GM10847 (cell line): ENCODE results near the gene TBPL2.

ENCODE experiments used
- POLR2A ChIP-seq: IDR thresholded peaks from 2 replicates; pipeline ENCODE4 v1.6.1; 2011; ENCODE audit not compliant: insufficient read length; ENCODE audit errors: extremely low read depth

The TBPL2 gene

DNA sequence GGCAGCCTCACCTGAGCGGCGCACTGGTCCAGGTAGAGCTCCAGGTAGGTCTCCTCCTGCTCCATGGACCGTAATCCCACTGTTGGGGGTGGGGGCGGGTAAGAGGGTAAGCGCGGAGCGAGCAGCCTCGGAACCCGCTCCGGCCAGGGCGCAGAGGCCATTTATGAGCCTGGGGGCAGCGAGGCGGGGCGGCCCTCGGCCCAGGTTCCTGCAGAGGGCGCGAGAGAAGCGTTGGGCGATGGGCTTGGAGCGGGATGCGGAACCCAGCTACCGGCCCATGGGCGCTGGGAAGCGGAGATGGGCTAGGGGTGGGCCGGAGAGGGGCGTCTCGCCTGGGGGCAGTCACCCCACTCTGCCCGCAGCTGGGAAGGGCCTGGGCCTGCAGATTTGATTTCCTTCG lies at the start of gene TBPL2:
TBPL2 (minus strand) TSS at position 232 of the 400 bp plus-strand sequence; CDS start at position 65, 167 bp downstream.
- no peak for TF ChIP-seq POLR2A

DNA sequence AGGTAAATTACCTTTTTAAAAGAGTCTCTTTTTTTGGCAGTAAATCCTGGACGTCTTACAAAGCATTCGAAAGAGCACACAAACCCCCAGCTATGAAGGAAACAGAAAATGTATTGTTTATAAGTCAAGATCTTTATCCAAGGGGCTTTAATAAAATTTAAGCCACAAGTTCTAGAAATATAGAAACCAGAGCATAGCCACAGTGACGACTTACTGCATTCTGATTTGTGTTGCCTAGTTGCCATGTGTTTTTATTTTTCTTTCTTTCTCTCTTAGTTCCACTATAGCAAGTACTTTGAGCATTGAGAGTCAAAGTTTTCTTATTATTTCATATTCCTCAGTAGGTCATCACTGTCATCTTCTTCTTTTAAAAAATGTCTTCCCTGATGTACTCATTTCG lies 47.8 kb upstream of the TBPL2 start:
- no peak for TF ChIP-seq POLR2A

DNA sequence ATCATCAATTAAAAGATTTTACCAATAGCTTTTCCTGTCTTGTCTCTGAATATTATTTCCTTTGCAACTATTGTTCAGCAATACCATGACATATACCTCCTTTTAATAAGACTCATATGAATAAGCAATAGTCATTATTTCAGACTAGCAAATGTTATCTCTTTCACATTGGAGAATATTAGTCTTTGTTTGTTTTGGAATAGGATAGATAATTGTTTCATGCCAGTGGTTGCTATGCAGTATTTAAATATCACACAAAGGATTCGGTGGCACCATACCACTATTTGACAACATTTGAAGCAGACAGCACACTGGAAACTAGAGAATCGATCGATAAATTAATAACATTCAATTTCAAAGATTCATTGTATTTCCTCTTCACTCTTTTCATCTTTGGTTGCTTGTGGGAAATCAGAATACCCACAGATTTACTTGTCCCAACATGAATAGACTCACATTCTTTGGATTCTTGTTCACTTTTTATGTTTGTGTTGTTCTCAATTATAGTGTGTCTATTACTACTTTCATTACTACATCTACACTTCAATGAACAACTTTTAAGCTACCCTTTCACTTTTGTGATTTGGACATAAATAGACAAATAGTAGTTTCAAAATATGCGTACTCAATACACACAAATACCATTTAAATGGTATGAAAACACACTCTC lies 42.7 kb upstream of the TBPL2 start:
- no peak for TF ChIP-seq POLR2A

DNA sequence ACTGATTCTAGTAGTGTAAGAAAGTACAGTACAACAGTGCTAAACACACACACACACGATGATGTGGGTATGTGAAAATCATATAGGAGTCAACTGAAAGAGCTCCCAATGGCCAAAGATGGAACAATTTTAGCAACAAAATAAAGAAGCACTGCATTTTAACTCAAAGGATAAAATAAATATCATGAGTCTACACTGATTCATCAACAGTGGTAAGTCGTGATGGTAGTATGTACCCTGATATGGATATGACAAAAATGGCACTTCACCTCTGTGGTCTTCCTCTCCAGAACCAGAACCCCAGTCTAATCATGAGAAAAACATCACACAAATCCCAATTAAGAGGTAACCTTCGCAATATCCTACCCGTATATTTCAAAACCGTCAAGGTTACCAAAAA lies 41.4 kb upstream of the TBPL2 start:
- TF ChIP-seq POLR2A, result no peak

DNA sequence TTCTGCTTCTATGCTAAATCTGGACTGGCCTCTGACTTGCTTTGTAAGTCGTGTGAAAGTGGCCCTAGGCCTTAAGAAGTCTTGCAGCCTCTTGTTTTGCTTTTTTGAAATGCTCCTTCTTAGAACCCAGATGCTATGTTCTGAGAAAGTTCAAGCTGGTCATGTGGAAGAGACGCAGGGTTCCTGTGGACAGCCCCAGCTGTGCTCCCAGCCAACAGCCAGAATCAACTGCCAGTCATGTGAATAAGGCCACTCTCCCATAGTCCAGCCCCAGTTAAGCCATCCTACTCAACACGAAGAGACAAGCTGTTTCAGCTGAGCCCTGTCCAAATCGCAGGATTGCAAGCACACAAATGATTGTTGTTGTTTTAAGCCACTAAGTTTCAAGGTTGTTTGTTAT lies 37.3 kb upstream of the TBPL2 start:
- TF ChIP-seq POLR2A, result no peak

DNA sequence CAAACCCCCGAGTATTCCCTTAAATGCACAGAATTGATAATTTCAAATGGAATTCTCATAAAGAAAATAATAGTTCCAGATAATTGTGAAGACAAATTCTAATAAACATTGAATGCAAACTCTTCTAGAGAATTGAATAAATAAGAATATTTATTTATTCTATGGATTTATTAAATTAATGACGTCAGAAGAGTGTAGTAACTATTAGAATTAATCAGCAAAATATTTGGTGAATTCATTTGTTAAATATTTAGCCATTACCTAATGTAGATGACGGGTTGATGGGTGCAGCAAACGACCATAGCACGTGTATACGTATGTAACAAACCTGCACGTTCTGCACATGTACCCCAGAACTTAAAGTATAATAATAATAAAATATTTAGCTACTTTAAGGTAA lies 33.4 kb upstream of the TBPL2 start:
- no peak for TF ChIP-seq POLR2A

DNA sequence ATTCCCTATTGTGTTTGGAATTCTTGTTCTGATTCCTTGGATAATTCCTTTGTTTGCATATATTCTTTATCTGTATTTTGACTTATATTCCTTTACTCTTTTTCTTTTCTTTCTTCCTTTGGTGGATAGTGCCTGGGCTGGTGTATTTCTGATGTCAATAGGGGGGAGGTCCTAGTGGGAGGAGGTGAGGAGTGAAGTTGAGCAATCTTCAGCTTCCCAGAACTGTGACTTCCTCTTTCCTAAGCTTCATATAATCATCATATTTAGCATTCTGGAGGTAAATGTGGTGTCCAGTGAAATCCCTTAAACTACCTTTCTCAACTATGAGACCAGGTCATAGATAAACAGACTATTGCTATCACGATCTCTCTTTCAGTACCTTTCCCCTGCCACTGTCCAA lies 29.6 kb upstream of the TBPL2 start:
- no peak for TF ChIP-seq POLR2A

DNA sequence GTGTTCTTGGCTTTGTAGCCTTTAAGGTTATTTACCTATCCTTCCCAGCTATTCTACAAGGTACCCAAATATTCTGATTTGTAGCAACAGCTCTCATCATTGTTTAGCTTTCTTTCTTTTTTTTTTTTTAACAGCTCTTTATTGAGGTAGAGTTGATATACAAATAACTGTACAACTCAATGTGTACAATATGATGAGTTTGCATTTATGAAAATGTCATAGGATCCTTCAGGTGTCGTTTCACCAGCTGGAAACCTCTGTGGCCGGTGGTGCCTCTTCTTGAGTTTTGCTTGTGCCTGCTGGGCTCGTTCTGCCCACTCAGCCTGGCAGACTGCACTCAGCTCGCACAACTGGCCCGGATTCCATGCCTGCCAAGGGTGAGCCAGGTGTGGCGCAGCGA lies 26.9 kb upstream of the TBPL2 start:
- TF ChIP-seq POLR2A, result no peak

DNA sequence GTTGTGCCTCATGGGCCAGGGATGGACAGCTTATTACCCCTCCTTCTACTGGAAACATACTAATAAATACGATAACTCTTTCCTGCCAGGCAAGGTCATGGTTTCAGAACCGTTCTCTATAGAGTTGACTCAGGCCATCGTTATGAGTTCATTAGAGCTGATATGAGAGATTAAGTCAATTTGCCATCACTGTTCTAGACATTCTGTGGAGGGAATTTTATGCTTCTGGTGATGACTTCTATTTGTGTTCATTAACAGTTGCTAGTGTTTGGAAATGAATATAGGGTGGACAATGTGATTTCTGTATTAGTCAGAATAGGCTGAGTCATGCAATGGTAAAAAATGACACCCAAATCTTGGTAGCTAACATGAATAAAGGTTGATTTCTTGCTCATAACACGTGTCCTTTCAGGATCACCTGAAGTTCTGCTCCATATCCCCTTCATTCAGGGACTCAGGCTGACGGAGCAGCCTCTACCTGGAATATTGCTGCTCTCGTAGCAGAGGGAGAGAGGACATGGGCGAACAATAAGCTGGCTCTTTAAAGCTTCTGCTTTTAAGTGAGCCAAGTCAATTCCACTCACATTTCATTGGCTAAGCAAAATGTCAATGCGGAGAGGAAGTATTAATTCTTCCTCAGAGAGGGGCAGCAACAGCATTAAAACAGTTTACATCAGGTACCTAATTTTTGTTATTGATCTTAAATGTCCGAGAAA lies 18.5 kb upstream of the TBPL2 start:
- TF ChIP-seq POLR2A, result no peak

DNA sequence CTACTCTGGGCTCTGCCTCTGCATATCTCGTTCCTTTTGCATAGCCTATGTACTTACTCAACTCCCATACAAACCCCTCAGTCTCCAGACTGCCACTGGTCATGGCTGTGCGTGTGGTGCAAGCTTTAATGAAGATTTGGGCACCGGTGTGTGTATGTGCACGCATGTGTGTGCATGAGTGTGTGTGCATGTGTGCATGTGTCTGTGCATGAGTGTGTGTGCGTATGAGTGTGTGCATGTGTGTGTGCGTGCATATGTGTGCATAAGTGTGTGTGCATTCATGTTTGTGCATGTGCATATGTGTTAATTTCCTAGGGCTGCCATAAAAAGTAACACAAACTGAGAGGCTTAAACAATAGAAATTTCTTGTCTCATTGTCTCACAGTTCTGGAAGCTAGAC lies 17.1 kb upstream of the TBPL2 start:
- no peak for TF ChIP-seq POLR2A

DNA sequence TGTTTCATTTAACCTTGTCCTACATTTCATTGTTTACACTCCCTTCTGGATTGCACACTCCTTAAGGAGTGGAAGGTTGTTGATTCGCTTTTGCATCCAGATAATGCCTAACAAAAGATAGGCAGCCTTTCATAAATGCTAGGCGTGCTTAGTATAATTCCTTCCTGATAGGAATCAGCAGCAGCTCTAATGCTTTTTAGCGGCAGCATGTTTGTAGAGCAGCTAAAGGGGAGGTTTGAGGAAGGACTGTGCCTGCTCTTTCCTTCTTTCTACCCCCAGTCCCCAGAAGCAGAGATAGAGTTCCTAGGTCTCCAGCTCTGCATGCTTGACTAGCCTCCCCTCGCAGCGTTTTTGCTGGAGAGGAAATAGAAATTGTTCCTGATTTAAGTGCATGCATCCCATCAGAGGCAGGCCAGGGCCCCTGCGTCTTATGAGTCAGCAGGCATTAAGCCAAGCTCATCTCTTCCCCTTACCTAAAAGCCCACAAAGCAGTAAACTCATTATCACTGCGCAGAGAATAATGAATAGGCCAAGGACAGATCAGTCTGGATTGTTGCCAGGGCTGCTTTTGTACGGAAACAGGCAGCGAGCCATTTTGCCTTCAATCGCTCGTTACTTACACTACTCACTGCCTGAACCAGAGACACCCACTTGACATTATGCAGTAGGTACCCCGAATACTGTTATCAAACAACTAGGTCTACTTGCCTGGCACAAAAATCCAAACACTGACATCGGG lies 14.0 kb upstream of the TBPL2 start:
- TF ChIP-seq POLR2A, result no peak

DNA sequence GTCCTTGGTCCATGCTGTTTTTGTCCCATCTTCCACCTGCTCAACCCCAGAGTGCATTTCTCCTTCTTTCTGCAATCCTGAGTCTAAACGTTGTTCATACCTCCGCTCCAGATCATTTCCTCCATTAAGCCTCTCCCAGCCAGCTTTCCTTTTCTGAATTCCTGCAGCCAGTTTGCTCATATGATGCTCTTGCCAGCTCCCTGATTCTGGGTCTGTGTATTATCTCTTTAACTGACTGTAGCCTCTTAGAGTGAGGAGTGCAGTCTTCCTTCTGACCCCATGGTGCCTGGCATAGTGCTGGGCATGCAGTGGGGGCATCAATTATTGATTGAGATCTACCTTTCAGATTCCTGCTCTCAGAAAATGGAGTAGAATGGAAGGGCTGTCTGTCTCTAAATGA lies 11.5 kb upstream of the TBPL2 start:
- TF ChIP-seq POLR2A, result no peak

DNA sequence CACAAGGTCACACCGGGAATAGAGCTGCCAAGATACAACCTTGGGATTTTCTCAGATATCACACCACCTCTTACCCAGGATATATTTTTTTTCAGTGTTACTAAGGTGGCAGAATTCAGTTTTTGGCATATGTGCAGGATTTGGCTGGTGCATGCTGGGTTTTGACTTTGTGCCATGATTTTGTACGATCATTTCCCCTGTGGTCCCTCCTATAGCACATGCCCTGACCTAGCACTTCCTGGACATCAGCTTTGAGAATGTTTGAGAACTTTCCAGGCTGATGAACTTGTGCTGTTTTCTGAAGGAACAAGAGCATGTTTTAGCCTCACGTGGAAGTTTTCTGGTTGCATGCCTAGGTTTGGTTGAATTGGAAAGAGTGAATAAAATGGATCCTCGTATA lies 11.0 kb upstream of the TBPL2 start:
- TF ChIP-seq POLR2A, result no peak

DNA sequence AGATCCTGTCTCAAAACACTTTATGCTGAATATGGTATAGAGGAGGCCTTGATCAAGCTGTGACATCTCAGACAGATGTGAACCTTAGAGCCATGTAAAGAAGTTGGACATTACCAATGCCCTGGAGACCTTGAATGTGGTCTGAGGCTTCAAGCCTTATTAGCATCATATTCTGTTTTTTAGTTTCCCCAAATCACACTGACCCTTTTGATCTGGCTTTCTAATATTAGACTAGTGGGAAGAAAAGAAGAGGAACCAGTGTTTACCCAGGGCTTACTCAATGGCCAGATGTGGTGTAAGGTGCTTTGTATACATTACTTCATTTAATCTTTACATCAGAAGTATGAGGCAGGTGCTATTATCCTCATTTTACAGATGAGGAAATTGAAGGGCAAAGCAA lies 10.6 kb upstream of the TBPL2 start:
- TF ChIP-seq POLR2A, result no peak

DNA sequence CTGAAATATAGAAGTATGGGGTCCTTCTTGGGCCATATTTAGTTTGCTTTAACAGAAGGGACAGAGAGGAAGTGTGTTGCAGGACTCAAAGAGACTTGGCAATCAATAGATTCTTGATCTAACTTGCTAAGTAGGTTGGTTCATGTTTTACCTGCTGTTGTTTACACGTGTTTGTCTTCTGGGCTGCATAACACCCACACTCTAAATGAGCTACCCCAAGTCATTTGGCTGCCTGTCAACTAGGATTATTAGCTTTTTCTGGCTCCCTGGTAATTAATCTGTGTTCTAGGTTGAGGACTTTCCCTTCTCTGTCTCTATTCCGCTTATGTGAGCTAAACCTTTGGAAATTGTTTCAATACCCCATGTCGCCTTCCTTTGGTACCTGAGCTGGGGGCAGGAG lies 10.1 kb upstream of the TBPL2 start:
- no peak for TF ChIP-seq POLR2A

DNA sequence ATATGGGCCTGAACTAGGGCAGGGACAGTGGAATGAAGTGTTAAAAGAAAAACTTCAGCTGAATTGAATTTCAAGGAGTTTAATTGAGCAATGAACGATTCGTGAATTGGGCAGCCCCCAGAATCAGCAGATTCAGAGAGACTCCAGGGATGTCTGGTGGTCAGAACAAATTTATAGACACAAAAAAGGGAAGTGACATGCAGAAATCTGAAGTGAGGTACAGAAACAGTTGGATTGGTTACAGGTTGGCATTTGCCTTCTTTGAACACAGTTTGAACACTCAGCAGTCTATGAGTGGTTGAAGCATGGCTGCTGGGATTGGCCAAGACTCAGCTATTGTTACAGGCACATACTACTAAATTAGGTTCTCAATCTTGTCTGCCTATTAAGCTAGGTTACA lies 9.7 kb upstream of the TBPL2 start:
- no peak for TF ChIP-seq POLR2A
